DND-41 (cell line): Measurements from ENCODE around the gene CLDN7.

Experiments used
- ATAC-seq: fragments of 200-7000 bp; cut with Tn5 transposase; 3 replicates; pipeline ENCODE4 v1.9.1; 2021; ENCODE audit warnings: low read depth; ENCODE audit not compliant: insufficient read depth
- DNase-seq: peaks from one replicate; pipeline ENCODE4 v3.0.0-alpha.2; 2020
- H2AFZ ChIP-seq: 2 replicates; pipeline ENCODE4 v1.6.0; 2012; ENCODE audit warnings: low read depth, low read length
- H3K27ac ChIP-seq: 2 replicates; pipeline ENCODE4 v1.5.1; 2012; ENCODE audit warnings: low read length, inconsistent platforms
- H3K27me3 ChIP-seq: fragments of 200-600 bp; sonication (generic); 2 replicates; pipeline ENCODE4 v1.6.0; 2012; ENCODE audit warnings: low read length, mild to moderate bottlenecking, inconsistent platforms; ENCODE audit not compliant: insufficient read depth, poor library complexity
- H3K36me3 ChIP-seq: 2 replicates; pipeline ENCODE4 v1.5.1; 2012; ENCODE audit warnings: low read length, inconsistent platforms; ENCODE audit not compliant: insufficient read depth
- H3K4me1 ChIP-seq: 2 replicates; pipeline ENCODE4 v1.5.1; 2012; ENCODE audit warnings: mild to moderate bottlenecking, low read length; ENCODE audit not compliant: insufficient read depth
- H3K4me2 ChIP-seq: 2 replicates; pipeline ENCODE4 v1.6.0; 2012; ENCODE audit warnings: mild to moderate bottlenecking, moderate library complexity, low read length, inconsistent platforms; ENCODE audit not compliant: insufficient read depth
- H3K4me3 ChIP-seq, 2 experiments: fragments of 200-600 bp in 1 of 2; shearing (Covaris generic) in 1 of 2; 2 replicates each; pipeline ENCODE4 v1.5.1; 2012 to 2016; ENCODE audit warnings: inconsistent platforms in 2 of 2, low read length in 2 of 2, mild to moderate bottlenecking in 2 of 2, low read depth in 1 of 2, moderate library complexity in 1 of 2
- H3K79me2 ChIP-seq: 2 replicates; pipeline ENCODE4 v1.6.0; 2012; ENCODE audit warnings: low read length, inconsistent platforms; ENCODE audit not compliant: insufficient read depth
- H3K9ac ChIP-seq: 2 replicates; pipeline ENCODE4 v1.6.0; 2012; ENCODE audit warnings: low read depth, mild to moderate bottlenecking, inconsistent platforms, low read length, moderate library complexity
- H3K9me3 ChIP-seq: 2 replicates; pipeline ENCODE4 v1.5.1; 2012; ENCODE audit warnings: low read length, moderate library complexity, mild to moderate bottlenecking, inconsistent platforms; ENCODE audit not compliant: insufficient read depth, severe bottlenecking
- H4K20me1 ChIP-seq: 2 replicates; pipeline ENCODE4 v1.6.0; 2012; ENCODE audit warnings: low read length; ENCODE audit not compliant: insufficient read depth
- EZH2 ChIP-seq: IDR thresholded peaks from 3 replicates; pipeline ENCODE4 v1.6.1; 2012; ENCODE audit warnings: borderline replicate concordance, low read depth, mild to moderate bottlenecking, moderate library complexity, low read length, inconsistent platforms; ENCODE audit not compliant: severe bottlenecking
- TF ChIP-seq, protein P1 (sequence below): IDR thresholded peaks from 2 replicates; pipeline ENCODE4 v1.5.1; 2012; ENCODE audit warnings: borderline replicate concordance, low read length, moderate library complexity, mild to moderate bottlenecking; ENCODE audit not compliant: poor library complexity, severe bottlenecking; ENCODE audit errors: extremely low read depth

Gene CLDN7

DNA sequence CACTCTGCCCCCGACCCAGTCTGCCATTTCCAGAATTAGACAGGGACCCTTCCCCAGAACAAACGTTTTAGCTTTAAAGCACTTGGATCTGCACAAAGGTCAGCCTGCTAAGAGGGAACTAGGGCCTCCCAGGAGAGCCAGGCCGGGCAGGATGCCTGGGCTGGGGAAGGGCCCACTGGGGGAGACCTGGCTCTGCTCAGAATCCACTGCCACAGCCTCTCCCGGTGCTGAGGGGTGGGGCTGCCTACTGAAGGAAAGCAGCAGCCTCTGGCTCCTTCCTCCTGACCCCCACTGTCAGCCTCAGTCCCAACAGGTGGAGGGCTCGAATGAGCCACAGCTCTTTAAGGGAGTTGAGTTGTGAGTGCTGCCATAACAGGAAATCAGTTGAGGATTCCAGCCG lies 30.5 kb upstream of the CLDN7 start:
- H3K27ac ChIP-seq: no peak overlapping the region
- no peaks in the 10 kb centered on the region for H3K79me2 ChIP-seq
- H3K4me1 ChIP-seq: peaks cover 16% of the 10 kb centered on the region
- DNase-seq (no peak), ATAC-seq (no peak)
- no peak overlapping the region for H2AFZ ChIP-seq
- H3K4me3 ChIP-seq: no peak overlapping the region
- TF ChIP-seq EZH2: no peak
- TF ChIP-seq, protein P1, sequence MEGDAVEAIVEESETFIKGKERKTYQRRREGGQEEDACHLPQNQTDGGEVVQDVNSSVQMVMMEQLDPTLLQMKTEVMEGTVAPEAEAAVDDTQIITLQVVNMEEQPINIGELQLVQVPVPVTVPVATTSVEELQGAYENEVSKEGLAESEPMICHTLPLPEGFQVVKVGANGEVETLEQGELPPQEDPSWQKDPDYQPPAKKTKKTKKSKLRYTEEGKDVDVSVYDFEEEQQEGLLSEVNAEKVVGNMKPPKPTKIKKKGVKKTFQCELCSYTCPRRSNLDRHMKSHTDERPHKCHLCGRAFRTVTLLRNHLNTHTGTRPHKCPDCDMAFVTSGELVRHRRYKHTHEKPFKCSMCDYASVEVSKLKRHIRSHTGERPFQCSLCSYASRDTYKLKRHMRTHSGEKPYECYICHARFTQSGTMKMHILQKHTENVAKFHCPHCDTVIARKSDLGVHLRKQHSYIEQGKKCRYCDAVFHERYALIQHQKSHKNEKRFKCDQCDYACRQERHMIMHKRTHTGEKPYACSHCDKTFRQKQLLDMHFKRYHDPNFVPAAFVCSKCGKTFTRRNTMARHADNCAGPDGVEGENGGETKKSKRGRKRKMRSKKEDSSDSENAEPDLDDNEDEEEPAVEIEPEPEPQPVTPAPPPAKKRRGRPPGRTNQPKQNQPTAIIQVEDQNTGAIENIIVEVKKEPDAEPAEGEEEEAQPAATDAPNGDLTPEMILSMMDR: no peak
- H3K9me3 ChIP-seq: no peaks in the 10 kb centered on the region
- no peaks in the 10 kb centered on the region for H3K36me3 ChIP-seq
- H3K4me2 ChIP-seq: no peak overlapping the region
- 0 out of 2 replicates have a peak, but pooled peaks cover 4% of the 10 kb centered on the region for H4K20me1 ChIP-seq
- H3K9ac ChIP-seq: no peak overlapping the region
- H3K27me3 ChIP-seq: peaks cover 39% of the 10 kb centered on the region

DNA sequence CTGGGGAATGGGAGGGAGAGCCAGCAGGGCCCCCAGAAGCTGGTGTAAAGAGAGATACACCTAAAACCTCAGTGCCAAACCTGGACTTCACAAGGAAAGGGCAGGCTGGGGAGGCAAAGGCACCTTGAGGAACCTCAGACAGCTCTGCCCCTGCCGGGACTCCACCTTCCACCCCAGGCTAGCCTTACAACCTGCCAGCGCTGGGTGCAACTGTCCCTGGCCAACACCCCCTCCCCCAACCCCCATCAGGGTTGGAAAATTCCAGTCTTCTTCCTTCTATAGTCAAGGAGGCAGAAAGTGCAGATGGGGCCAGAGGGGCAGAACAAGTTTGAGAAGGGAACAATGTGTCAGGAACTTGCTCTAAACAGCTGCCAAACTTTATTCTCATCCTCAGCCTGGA lies 29.9 kb upstream of the CLDN7 start:
- H3K27me3 ChIP-seq: peaks cover 43% of the 10 kb centered on the region
- no peak overlapping the region for H3K27ac ChIP-seq
- peaks cover 16% of the 10 kb centered on the region for H3K4me1 ChIP-seq
- H2AFZ ChIP-seq: no peak overlapping the region
- H3K36me3 ChIP-seq: no peaks in the 10 kb centered on the region
- H4K20me1 ChIP-seq: 0 out of 2 replicates have a peak, but pooled peaks cover 4% of the 10 kb centered on the region
- no peak overlapping the region for H3K4me3 ChIP-seq
- TF ChIP-seq EZH2: no peak
- TF ChIP-seq, protein P1: no peak
- no peak for ATAC-seq
- H3K4me2 ChIP-seq: no peak overlapping the region
- H3K9me3 ChIP-seq: no peaks in the 10 kb centered on the region
- no peak for DNase-seq
- H3K79me2 ChIP-seq: no peaks in the 10 kb centered on the region
- H3K9ac ChIP-seq: no peak overlapping the region

DNA sequence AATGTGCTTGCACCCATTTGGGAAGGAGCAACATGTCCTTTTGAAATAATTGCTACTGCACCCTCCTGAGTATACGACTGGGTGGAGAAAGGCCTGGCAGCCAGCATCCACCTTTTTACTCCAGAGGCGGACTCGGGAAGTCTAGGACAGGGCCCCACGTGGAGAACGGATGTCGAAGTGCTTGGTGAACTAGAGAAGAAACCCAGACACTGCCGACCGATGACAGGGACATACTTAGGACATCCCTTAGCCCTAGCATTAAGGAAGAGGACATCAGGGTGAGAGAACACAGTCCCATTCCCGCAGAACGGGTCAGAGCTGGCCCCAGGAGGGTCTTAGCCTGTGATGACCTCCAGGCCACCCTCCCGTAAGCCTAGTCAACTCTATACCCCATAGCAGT lies 28.4 kb upstream of the CLDN7 start:
- no peak for DNase-seq
- peaks cover 5% of the 10 kb centered on the region; the same call in 1 of the 2 replicates for H3K4me1 ChIP-seq
- no peak overlapping the region for H3K27ac ChIP-seq
- ATAC-seq: no peak
- H3K36me3 ChIP-seq: no peaks in the 10 kb centered on the region
- H4K20me1 ChIP-seq: 0 out of 2 replicates have a peak, but pooled peaks cover 4% of the 10 kb centered on the region
- peaks cover 39% of the 10 kb centered on the region for H3K27me3 ChIP-seq
- H3K4me2 ChIP-seq: no peak overlapping the region
- no peak overlapping the region for H3K9ac ChIP-seq
- H3K79me2 ChIP-seq: no peaks in the 10 kb centered on the region
- no peaks in the 10 kb centered on the region for H3K9me3 ChIP-seq
- no peak overlapping the region for H3K4me3 ChIP-seq
- TF ChIP-seq, protein P1: no peak
- TF ChIP-seq EZH2: no peak
- no peak overlapping the region for H2AFZ ChIP-seq

DNA sequence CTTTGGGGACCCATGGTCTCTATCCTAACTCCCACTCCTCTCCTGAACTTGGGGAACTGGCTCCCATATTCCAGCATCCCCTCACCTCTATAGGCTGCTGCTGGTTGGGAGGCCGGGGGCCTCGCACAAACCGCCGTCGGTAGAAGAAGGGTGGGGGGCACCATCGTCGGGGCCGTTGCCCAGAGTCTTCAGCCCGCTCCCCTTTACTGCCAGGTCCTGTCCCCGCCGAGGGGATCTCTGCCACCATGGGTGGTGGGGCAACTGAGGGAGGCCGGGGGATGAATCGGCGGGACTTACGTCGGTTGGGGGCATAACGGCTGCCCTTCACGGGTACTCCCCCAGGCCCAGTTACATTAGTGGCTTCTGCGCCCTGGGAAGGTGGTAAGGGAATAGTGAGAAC lies 27.9 kb upstream of the CLDN7 start:
- TF ChIP-seq EZH2: no peak
- H3K27me3 ChIP-seq: peaks cover 35% of the 10 kb centered on the region

More for the DNA sequence above, 27.9 kb upstream of the CLDN7 start:
- Histone ChIP-seq H3K27ac (no peak overlapping the region), H3K9ac (no peak overlapping the region), H3K9me3 (no peaks in the 10 kb centered on the region), H4K20me1 (0 out of 2 replicates have a peak, but pooled peaks cover 4% of the 10 kb centered on the region), H3K4me2 (no peak overlapping the region), H3K4me3 (no peak overlapping the region), H3K36me3 (no peaks in the 10 kb centered on the region), H3K4me1 (0 out of 2 replicates have a peak, but pooled peaks cover 3% of the 10 kb centered on the region), H3K79me2 (no peaks in the 10 kb centered on the region), H2AFZ (no peak overlapping the region)
- ATAC-seq: no peak
- DNase-seq: no peak
